ENCODE results near the gene NUMA1. TPM values are rescaled to one million over a fixed set of nuclear protein-coding genes. Genes with fewer than 3 reads are reported as not detected.

NUMA1 gene
- total and polyA plus RNA-seq, 2 experiments from 2014 or later: 33.2 to 104 TPM

GRCh38 chr11:72116019-72116755, 35.8 kb upstream of the NUMA1 start (continued):
- TF ChIP-seq, protein P1, sequence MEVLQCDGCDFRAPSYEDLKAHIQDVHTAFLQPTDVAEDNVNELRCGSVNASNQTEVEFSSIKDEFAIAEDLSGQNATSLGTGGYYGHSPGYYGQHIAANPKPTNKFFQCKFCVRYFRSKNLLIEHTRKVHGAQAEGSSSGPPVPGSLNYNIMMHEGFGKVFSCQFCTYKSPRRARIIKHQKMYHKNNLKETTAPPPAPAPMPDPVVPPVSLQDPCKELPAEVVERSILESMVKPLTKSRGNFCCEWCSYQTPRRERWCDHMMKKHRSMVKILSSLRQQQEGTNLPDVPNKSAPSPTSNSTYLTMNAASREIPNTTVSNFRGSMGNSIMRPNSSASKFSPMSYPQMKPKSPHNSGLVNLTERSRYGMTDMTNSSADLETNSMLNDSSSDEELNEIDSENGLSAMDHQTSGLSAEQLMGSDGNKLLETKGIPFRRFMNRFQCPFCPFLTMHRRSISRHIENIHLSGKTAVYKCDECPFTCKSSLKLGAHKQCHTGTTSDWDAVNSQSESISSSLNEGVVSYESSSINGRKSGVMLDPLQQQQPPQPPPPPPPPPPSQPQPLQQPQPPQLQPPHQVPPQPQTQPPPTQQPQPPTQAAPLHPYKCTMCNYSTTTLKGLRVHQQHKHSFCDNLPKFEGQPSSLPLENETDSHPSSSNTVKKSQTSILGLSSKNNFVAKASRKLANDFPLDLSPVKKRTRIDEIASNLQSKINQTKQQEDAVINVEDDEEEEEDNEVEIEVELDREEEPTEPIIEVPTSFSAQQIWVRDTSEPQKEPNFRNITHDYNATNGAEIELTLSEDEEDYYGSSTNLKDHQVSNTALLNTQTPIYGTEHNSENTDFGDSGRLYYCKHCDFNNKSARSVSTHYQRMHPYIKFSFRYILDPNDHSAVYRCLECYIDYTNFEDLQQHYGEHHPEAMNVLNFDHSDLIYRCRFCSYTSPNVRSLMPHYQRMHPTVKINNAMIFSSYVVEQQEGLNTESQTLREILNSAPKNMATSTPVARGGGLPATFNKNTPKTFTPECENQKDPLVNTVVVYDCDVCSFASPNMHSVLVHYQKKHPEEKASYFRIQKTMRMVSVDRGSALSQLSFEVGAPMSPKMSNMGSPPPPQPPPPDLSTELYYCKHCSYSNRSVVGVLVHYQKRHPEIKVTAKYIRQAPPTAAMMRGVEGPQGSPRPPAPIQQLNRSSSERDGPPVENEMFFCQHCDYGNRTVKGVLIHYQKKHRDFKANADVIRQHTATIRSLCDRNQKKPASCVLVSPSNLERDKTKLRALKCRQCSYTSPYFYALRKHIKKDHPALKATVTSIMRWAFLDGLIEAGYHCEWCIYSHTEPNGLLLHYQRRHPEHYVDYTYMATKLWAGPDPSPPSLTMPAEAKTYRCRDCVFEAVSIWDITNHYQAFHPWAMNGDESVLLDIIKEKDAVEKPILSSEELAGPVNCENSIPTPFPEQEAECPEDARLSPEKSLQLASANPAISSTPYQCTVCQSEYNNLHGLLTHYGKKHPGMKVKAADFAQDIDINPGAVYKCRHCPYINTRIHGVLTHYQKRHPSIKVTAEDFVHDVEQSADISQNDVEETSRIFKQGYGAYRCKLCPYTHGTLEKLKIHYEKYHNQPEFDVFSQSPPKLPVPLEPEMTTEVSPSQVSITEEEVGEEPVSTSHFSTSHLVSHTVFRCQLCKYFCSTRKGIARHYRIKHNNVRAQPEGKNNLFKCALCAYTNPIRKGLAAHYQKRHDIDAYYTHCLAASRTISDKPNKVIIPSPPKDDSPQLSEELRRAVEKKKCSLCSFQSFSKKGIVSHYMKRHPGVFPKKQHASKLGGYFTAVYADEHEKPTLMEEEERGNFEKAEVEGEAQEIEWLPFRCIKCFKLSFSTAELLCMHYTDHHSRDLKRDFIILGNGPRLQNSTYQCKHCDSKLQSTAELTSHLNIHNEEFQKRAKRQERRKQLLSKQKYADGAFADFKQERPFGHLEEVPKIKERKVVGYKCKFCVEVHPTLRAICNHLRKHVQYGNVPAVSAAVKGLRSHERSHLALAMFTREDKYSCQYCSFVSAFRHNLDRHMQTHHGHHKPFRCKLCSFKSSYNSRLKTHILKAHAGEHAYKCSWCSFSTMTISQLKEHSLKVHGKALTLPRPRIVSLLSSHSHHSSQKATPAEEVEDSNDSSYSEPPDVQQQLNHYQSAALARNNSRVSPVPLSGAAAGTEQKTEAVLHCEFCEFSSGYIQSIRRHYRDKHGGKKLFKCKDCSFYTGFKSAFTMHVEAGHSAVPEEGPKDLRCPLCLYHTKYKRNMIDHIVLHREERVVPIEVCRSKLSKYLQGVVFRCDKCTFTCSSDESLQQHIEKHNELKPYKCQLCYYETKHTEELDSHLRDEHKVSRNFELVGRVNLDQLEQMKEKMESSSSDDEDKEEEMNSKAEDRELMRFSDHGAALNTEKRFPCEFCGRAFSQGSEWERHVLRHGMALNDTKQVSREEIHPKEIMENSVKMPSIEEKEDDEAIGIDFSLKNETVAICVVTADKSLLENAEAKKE (CRISPR knock-in tag; IDR thresholded peaks at IDR 0.05): no peak
- TF ChIP-seq ZNF114 (CRISPR knock-in tag; IDR thresholded peaks at IDR 0.05) (no peak), CTCF (conservative IDR thresholded peaks at IDR 0.05; ENCODE audit: low read depth in 2 of 2) (no peak), ZNF331 (CRISPR knock-in tag; IDR thresholded peaks at IDR 0.05; ENCODE audit: low read depth) (no peak)

- Mint-ChIP-seq H3K4me3 (no peak overlapping the region), H3K9me3 (no peaks in the 10 kb centered on the region; the same call in 1 of the 3 replicates), H3K4me1 (peaks cover 10% of the 10 kb centered on the region), H3K27ac (no peak overlapping the region), H3K36me3 (ENCODE audit: low read depth) (peaks cover 7% of the 10 kb centered on the region; the same call in 2 of the 3 replicates), H3K27me3 (ENCODE audit: insufficient read depth, low read depth, poor library complexity) (peaks cover 15% of the 10 kb centered on the region)
- ATAC-seq (no peak), DNase-seq (ENCODE audit: low spot score) (no peak)
- Histone ChIP-seq H4K20me1 (replicated peaks; ENCODE audit: insufficient read depth) (no peaks in the 10 kb centered on the region), H3K9me2 (ENCODE audit: insufficient read depth) (peaks cover 19% of the 10 kb centered on the region), H3F3A (replicated peaks; ENCODE audit: low read depth) (no peaks in the 10 kb centered on the region), H3K4me1 (ENCODE audit: insufficient read depth) (peaks cover 7% of the 10 kb centered on the region; the same call in 1 of the 2 replicates), H3K79me2 (replicated peaks; ENCODE audit: insufficient read depth) (no peaks in the 10 kb centered on the region), H3K4me3 (no peak overlapping the region), H3K4me2 (no peak overlapping the region), H2AFZ (no peak overlapping the region), H3K27me3 (ENCODE audit: insufficient read depth) (peaks cover 16% of the 10 kb centered on the region), H3K36me3 (ENCODE audit: insufficient read depth) (no peaks in the 10 kb centered on the region), H3K27ac (ENCODE audit: low read depth) (no peak overlapping the region)
- no peak for TF ChIP-seq NANOG (IDR thresholded peaks at IDR 0.05; ENCODE audit: borderline replicate concordance)
- TF ChIP-seq POLR2AphosphoS5 (IDR thresholded peaks at IDR 0.05; ENCODE audit: low read depth): no peak
- TF ChIP-seq ETS1 (IDR thresholded peaks at IDR 0.05): no peak
- TF ChIP-seq EZH2 (IDR thresholded peaks at IDR 0.05; ENCODE audit: low read depth, unreplicated experiment): no peak
- no peak for TF ChIP-seq CREB1 (CRISPR knock-in tag; IDR thresholded peaks at IDR 0.05; ENCODE audit: low read depth)
Observed at GRCh38 chr11:72114570-72114969, 34.2 kb upstream of the NUMA1 start.
